GM12873 (cell line): ENCODE measurements around the gene MTMR4.

Experiments
- CTCF ChIP-seq: IDR thresholded peaks from 2 replicates; pipeline ENCODE4 v1.5.1; 2012; ENCODE audit warnings: low read depth, mild to moderate bottlenecking, moderate library complexity, low read length, control low read depth; ENCODE audit not compliant: insufficient read depth; ENCODE audit errors: missing control alignments

Gene MTMR4

GRCh38 chr17:58455491-58455890, 58.9 kb downstream of the MTMR4 start:
- no peak for TF ChIP-seq CTCF

- no peak for TF ChIP-seq CTCF
These were observed 61.7 kb downstream of the MTMR4 start for GRCh38 chr17:58452738-58453137.

- peak; percentile 93 for TF ChIP-seq CTCF
These were observed 67.1 kb downstream of the MTMR4 start for GRCh38 chr17:58447039-58447975.

- TF ChIP-seq CTCF: no peak
These were observed 68.4 kb downstream of the MTMR4 start for GRCh38 chr17:58446086-58446485.
